Stimulated activated CD4-positive, alpha-beta T cell treated with anti-CD3 and anti-CD28 coated beads, Interleukin-12 subunit alpha, Interleukin-12 subunit beta, amount 100 ng/mL, for 24 hours (primary cell): ENCODE data around the gene GET3.
A peak's percentile ranks its signal among the peaks of the same experiment; 100 is the strongest.

Source experiments
- DNase-seq, 2 experiments: peaks; one replicate each; pipeline ENCODE4 v3.0.0-alpha.2; 2020; ENCODE audit warnings: low read depth in 2 of 2

The GET3 gene

GRCh38 chr19:12779162-12779993 lies 42.1 kb downstream of the GET3 start:
- DNase-seq, result no peak

- no peak for DNase-seq
Measured at GRCh38 chr19:12782174-12782423, 44.8 kb downstream of the GET3 start.

DNA sequence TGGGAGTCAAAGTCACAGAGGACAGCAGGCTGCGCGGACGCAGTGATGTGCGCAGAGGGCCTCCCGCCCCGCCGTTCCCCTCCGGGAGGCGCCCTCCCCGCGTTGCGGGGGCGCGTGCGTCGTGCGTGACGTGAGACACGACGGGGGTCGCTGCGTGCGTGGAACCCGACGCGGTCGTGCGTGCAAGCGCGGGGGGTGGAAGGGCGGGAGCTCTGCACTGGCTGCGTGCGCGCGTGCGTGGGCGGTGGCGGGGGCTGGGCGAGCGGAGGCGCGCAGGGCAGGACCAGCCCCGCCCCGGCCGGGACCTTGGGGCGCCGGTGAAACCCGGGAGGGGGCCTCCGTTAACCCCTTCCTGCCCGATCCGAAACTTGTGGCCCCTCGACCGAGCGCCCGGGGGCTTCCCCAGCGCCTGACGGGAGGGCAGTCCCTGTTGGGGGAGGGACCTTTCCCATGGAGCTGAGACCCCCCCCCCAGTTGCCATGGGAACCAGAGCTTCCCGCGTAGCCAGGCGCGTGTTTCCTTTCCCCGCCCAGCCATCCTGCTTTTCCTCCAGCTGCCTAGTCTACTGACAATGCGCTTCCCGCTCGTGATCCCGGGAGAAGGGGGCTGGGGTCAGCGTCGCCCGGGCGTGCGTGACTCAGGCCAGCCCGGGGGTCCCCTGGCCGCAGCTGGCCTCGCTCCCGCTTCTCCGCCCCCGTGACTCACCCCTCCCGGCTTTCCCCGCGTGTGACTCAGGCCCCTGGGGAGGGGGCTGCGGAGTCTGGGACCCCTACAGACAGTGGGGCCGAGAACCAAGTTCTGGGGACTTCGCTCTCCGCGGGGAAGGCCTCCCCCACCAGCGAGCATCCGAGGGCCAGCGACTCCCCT lies 45.4 kb downstream of the GET3 start:
- DNase-seq, result peak; percentile 75 to 89

GRCh38 chr19:12783291-12783848 lies 46.1 kb downstream of the GET3 start:
- DNase-seq, result peak in 1 of 2 experiments; percentile 55

DNA sequence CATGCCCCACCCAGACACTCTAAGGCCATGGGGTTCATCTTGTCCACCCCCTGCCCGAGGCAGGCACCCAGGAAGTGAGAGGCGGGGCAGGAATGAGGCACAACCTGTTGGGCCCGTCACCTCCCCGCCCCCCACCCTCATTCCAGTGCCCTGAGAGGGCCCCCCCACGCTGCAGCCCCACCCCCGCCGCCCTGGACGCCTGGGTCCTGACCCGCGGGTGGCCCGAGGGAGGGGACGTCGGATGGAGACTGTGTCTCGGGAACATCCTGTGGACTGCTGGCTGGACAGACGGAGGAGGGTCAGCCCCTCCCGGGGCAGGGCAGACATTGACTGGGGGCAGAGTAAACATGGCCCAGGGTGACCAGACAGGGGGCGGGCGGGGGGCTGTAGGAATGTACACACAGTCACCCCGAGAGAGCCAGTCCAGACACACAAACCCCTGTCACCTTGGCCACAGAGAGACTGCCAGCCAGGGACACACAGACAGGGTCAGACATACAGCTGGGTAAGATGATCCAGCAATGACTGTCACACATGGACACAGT lies 46.6 kb downstream of the GET3 start:
- no peak for DNase-seq

DNA sequence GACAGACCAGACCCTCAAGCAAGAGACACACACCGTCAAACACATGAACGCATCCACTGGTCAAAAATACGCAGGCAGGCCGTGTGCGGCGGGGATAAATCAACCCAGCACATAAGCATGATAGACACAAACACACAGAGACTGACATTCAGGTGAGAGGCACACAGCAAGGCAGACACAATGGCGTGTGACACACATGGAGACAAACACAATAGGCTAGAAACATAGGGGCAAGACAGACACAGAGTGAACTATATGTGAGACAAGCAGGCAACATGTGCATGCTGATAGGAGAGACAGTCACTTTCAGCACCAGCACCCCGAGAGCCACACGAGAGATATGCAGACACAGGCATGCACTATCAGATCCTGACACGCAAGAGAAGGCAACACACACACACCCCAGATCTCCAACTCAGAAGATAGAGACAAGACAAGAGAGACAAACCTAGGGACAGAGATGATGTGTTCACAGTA lies 47.1 kb downstream of the GET3 start:
- DNase-seq, result no peak

GRCh38 chr19:12784871-12785430 lies 47.7 kb downstream of the GET3 start:
- DNase-seq, result no peak

- no peak for DNase-seq
Measured at GRCh38 chr19:12785431-12786031, 48.2 kb downstream of the GET3 start.

GRCh38 chr19:12786141-12786870 lies 49.0 kb downstream of the GET3 start:
- DNase-seq, result no peak

DNA sequence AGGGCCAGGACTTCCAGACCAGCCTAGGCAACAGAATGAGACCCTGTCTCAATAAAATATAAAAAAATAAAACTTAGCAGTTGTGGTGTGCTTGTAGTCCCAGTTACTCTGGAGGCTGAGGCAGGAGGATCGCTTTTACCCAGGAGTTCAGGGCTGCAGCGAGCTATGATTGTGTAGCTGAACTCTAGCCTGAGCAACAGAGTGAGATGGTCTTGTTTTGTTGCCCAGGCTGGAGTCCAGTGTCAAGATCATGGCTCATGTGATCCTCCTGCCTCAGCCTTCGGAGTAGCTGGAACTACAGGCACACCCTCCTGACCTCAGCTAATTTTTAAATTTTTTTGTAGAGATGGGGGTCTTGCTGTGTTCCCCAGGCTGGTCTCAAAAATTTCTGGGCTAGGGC lies 49.7 kb downstream of the GET3 start:
- DNase-seq, result no peak

- DNase-seq, result no peak
Measured at GRCh38 chr19:12787458-12787857, 50.2 kb downstream of the GET3 start.

- DNase-seq, result no peak
Measured at GRCh38 chr19:12788042-12788681, 50.9 kb downstream of the GET3 start.

DNA sequence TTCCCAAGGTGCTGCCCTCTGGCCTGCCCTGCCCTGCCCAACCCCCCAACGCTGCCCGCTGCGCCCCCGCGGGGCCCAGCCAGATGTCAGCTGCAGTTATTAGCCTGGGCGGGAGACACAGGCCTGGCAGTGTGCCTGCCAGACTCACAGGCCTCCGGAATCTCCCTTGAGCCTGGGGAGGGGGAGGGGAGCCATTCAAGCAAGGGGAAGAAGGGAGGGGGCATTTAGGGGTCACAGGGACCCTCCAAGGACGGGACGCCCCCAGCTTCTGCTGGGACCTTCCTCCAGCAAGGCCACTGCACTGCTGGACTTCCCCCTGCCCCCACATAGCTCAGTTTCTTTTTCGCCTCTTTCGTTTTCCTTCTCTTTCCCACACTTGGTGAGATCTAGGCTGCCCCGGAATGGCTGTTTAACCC lies 51.4 kb downstream of the GET3 start:
- DNase-seq, result peak in 1 of 2 experiments; percentile 40

DNA sequence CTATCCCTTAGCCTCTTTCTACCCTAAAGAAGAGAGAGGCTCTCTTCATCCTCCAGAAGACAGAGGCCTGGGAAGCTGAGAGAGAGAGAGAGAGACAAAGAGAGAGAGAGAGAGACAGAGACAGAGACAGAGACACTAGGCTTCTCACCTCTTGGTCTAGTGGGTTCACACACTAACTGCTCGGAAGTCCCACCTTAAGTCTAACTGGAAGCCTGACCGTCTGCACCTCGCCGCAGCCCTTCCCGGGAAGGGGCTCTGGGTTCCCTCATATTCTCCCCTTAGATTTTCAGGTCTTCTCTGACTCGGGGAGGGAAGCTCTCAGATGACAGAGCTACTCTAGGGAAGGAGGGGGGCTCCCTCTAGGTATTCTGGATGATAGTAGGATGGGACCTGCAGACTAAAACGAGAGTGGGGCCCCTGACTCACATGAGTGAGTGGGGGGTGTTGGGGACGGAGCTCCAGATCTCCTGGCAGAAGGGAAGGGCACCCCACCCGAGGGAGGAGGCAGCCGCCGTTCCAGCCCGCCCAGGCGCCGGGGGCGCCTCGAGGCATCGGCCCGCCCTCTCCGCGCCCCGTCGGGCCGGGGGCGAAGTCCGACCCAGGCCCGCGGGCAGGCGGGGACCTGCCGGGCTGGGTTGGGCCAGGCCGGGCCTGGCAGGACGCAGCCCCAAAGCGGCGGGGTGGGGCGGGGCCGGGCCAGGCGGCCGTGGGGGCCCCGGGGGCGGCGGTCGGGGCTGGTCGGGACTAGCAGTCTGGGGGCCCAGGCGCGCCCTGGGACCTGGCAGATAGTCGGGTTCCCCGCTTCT lies 52.0 kb downstream of the GET3 start:
- DNase-seq, result no peak

DNA sequence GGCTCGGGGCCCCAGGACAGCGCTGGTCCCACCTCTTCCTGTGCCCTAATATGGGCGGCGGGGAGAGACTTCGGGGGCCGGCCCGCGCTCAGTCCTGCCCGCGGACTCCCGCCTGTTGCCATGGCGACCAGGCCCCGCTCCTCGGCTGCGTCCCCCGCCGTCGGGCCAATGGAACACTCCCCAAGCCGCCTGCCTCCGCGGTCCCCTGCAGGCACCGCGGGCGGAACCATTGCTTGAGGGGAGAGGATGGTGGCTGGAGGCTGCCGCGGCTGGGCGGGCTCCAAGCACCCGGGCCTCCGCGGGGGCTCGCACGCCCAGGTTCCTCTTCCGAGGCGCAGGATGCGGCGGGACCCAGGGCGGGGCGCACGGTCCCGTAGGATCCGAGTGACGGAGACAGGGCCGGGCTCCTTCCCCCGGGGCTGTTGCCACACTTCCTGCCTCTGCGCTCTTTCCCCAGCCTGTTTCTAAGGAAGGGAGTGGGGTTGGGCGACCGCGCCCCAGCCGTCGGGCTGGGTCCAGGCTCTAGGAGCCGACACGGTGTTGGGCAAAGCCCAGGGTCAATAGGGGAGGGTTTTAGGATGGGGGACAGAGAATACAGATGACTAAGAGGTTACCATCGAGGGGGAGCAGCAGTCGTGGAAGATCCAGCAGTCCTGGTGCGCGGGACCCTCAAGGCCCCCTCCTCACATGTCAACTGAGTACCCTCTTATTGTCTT lies 52.8 kb downstream of the GET3 start:
- DNase-seq, result peak; percentile 73 to 92

GRCh38 chr19:12790628-12791344 lies 53.5 kb downstream of the GET3 start:
- no peak for DNase-seq

DNA sequence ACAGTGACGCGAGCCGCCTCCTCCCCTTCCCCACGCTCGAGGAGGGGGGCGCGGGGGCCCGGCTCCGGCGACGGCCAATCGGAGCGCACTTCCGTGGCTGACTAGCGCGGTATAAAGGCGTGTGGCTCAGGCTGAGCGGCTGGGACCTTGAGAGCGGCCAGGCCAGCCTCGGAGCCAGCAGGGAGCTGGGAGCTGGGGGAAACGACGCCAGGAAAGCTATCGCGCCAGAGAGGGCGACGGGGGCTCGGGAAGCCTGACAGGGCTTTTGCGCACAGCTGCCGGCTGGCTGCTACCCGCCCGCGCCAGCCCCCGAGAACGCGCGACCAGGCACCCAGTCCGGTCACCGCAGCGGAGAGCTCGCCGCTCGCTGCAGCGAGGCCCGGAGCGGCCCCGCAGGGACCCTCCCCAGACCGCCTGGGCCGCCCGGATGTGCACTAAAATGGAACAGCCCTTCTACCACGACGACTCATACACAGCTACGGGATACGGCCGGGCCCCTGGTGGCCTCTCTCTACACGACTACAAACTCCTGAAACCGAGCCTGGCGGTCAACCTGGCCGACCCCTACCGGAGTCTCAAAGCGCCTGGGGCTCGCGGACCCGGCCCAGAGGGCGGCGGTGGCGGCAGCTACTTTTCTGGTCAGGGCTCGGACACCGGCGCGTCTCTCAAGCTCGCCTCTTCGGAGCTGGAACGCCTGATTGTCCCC lies 54.2 kb downstream of the GET3 start, which contains the start of gene JUNB:
Gene JUNB (plus strand): TSS at position 142 of the 706 bp plus-strand sequence. CDS start 286 bp downstream, at position 428.
- peak; percentile 92 to 94 for DNase-seq
